HG03571 (cell line): ENCODE measurements around the gene WSB1.
"Not testable (repeated sequence)": the region's sequence is repeated elsewhere in the genome, so short reads cannot be mapped to it uniquely, and the experiment has no call there.

Experiments used
- ATAC-seq: cut with Tn5 transposase; IDR thresholded peaks from one replicate; pipeline ENCODE4 v1.9.1; 2021; ENCODE audit not compliant: unreplicated experiment

WSB1 gene

DNA sequence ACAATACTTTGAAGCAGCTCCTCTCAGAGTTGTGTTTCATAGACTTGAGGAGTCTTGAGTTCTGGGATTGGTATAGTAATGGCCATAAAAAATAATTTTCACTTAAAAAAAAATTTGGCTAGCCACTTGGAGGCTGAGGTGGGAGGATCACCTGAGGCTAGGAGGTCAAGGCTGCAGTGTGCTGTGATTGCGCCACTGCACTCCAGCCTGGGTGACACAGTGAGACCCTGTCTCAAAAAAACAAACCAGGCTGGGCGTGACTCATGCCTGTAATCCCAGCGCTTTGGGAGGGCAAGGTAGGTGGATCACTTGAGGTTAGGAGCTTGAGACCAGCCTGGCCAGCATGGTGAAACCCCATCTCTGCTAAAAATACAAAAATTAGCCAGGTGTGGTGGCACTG lies 14.8 kb upstream of the WSB1 start:
- ATAC-seq: not testable (repeated sequence)

- no peak for ATAC-seq
Measured at GRCh38 chr17:27280527-27280926, 13.4 kb upstream of the WSB1 start.

DNA sequence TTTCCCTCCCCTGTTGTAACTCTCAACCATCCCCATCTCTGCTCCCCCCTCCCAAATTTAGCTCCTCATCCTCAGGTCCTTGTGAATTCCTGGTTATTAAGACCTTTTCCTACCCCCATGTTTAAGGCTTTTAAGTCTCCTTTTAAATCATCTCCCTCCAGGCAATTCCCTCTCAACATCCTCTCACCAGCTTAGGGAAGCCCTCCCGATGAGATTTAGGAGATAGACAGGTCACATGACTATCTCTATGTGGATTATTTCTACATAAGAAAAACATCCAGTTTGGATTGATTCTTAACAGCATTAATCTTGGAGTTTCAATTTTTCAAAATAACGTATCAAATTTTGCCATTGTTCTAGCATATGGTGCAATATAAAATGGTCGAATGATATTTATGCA lies 12.5 kb upstream of the WSB1 start:
- no peak for ATAC-seq

DNA sequence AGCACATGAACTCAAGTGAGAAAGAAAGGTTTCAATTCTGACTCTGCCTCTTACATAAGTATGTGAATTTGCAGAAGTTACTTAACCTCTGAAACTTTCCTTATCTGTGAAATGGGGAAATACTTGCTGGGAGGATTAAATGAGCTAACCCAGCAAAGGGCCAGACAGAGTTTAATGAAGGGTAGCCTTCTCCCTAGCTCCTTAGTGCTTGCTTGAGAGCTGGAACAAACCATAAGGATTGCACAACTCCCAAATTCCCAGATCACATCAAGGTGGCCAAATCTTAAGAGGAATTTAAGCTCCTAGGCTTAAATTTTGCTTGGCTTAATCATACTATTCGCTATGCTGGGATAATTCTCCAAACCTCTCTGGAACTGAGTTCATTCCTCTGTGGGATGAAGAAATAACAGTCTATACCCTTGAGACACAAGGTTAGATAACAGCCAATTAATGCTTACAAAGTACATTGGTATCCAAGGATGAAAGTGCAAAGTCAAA lies 11.8 kb upstream of the WSB1 start:
- peak; percentile 64 for ATAC-seq

DNA sequence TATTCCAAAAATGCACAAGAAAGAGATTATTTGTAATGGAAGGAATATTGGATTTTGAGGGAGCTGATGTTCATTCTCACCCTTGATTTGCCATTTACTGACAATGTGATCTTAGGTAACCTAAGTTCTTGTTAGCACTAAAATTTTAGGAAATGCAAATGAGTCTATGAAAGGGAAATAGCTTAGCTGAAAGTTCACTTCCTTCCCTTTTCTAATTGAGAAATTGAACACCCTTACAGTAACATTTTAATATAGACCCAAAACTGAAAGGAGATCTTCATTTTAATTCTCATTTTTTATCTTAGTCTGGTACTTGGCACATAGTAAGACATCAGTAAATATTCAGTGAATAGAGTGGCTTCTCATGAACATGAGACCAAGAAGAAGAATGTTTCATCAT lies 10.9 kb upstream of the WSB1 start:
- ATAC-seq: no peak

DNA sequence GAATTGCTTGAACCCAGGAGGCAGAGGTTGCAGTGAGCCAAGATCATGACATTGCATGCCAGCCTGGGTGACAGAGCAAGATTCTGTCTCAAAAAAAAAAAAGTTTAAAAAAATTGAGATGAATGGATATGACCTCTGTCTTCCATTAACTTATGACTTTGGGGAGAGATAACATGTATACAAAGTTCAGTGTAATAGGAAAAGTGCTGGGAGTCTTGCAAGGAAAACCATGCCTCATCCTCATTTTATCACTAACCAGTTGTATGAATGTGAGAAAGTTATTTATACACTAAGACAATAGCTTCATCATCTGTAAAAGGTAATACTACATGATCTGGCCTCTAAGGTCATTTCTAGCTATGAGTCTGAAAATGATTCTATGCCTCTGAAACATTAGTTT lies 10.2 kb upstream of the WSB1 start:
- ATAC-seq: no peak

- ATAC-seq: no peak
Measured at GRCh38 chr17:27284811-27285415, 9.0 kb upstream of the WSB1 start.

- no peak for ATAC-seq
Measured at GRCh38 chr17:27285516-27285915, 8.4 kb upstream of the WSB1 start.

GRCh38 chr17:27288183-27288582 lies 5.7 kb upstream of the WSB1 start:
- no peak for ATAC-seq

DNA sequence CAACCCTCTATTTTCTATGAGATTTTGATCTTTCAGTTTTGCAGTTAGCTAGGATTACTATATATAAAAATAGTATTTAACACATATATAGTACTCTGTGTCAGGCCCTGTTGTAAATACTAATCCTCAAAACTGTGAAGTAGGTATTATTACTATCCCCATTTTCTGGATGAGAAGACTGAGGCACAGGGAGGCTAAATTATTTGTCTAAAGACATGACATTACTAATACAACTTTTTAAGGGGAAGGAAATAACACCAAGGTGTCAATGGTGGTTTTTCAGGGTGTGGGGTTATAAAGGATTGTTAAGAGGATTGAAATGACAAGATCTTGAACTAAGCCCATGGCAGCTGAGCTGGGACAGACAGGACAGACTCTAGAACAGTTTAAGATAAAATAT lies 4.1 kb upstream of the WSB1 start:
- ATAC-seq: no peak

DNA sequence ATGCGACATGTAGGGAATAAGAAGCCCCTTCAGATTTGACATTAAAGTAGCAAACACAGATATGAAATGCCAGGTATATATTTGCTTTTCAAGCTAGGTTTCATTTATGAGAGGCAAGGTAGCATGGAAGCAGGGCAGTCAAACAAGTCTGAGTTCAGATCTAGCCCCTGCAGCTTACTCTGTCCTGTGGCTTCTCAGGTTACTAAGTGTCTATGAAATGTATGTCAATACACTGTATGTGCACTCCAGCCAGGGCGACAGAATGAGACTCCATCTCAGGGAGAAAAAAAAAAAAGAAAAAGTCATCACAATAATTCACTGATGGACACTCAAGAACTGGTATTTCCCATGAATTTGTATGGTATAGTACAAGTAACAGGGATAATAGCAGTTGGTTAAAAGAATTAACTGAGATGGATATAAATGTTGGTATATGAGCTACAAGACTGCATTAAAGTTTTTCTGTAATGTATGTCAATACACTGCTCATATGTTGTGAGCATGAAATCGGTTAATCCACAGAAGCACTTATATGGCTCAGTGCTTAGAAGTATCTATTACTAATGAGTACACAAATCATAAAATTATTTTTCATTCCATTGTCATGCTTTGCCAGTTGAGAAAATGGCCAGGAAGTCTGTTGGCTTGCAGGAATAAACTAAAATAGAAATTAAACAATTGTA lies 2.9 kb upstream of the WSB1 start:
- no peak for ATAC-seq

DNA sequence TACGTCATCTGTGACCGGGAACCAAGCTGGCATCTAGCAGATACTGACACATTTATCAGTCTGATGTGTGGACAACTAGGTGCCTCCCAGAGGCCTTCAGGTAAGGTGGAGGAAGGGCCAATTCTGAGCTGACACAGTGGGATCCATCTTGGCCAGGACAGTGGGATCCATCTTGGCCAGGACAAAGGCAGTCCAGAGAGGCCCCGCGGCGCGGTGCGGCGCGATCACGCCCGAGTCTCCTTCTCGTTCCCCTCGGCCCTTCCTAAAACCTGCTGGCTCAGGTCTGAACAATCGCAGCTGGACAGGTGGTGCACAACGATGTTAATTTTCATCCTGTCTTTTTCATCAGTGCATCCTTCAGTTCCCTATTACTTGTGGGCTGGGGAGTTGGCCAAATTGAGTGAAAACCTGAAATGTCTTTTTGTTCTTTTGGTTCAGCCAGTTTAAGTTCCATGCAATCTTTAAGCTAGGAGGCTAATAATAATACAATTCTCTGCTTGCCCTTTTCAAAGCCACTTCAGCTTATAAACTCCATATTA lies 486 bp upstream of the WSB1 start:
- ATAC-seq: no peak

DNA sequence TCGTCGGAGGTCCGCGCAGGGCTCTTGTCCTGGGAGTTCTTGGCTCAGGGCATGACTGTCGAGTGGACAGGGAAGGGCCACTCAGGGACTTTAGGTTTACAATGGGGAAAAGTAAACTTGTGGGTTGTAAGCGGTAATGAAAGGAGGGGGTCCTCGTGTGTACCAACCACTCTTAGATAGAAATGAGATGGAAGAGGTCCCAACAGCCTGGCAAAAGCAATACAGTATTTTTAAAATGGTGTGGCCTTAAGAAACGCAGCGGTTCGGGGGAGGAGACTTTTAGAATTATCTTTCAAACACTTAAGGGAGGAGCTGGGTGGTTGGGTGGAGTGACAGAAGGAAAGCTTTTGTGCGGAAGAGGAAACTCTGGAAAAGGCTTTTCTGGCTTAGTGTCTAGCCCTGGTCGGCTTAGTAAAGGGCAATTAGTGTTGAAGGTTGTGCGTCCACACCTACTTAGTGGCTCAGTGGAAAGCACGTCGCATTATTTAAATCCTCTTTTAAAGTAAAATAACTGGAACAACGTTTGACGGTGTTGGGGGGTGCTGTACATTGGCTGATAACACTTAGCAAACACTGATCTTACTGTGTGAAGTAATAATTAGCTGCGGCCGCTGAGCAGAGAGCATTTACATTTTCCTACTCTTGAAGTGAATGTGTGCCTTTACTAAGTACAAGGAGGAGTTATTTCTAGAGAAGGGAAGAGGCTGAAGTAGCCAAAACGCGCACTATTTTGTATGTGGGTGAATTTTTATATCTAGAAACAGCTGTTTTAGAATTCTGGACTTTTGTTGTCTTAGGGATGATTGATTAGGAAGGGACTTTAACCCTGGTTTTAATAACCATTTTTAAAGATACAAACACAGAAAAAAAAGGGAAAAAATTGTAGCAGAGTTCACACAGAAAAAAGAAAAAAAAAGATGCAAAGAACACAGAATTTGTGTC lies 1.0 kb downstream of the WSB1 start:
- peak; percentile 38 for ATAC-seq

- no peak for ATAC-seq
Measured at GRCh38 chr17:27295945-27296344, 2.0 kb downstream of the WSB1 start.

DNA sequence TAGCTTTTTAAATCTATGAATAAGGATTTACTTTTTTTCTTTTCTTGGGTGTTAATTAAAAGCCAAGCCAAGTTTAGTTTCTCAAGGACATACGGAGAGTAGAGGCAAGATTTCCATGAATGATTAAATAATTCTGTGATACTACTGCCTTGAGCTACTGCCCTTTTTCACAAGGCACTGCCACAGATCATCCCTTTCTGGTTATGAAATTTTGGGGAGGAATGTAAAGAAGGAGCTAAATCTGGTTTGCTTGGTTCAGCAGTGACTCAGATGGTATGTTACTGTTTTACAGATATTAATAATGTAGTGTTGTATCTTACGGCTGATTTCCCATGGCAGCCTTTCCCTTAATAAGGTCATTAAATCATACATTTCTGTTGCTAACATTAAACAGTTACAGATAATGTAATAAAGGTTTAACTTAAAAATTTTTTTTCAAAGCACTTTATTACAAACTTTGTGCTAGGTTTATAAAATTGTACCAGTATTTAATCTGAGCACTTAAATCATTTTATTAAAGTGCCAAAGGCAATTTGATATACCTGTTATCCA lies 2.6 kb downstream of the WSB1 start:
- ATAC-seq: no peak

- no peak for ATAC-seq
Measured at GRCh38 chr17:27299384-27300049, 5.6 kb downstream of the WSB1 start.

- ATAC-seq: no peak
Measured at GRCh38 chr17:27303734-27304133, 9.8 kb downstream of the WSB1 start.

DNA sequence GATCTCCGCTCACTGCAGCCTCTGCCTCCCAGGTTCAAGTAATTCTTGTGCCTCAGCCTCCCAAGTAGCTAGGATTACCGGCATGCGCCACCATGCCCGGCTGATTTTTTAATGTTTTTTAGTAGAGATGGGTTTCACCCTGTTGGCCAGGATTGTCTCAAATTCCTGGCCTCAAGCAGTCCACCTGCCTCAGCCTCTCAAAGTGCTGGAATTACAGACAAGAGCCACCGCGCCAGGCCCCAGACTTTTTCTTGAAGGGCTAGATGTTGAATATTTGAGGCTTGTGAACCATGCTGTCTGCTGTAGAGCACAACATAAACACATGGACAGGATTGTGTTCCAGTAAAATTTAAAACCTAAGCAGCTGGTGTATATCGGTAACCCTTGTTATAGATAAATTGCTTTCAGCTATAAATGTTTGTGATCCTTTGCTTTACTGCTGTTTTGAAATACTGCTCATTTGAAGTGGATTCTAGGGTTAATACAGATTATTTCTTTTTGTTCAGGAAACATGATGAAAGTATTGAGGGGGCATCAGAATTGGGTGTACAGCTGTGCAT lies 12.4 kb downstream of the WSB1 start:
- ATAC-seq: no peak

- ATAC-seq: no peak
Measured at GRCh38 chr17:27310565-27311110, 16.7 kb downstream of the WSB1 start.

DNA sequence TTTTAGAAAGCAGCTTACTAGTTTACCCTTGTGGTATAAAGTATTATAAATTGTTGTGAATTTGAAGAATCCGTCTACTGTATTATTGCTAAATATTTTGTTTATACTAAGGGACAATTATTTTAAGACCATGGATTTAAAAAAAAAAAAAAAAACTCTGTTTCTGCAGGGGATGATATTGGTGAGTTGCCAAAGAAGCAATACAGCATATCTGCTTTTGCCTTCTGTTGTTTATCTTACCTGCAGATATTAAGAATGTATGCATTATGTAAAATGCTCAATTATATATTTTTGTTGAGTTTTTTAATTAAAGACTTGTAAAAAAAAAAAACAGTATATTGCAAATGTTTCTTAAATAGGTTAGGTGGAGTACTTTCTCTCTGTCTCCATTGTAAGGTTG lies 19.4 kb downstream of the WSB1 start:
- ATAC-seq: no peak
